Mammary epithelial cell (primary cell): ENCODE data around the gene HGS.

Experiments
- CTCF ChIP-seq, 2 donors: IDR thresholded peaks in 1 of 2; conservative IDR thresholded peaks in 1 of 2; 2 replicates each; pipeline ENCODE4 v1.5.1; 2011 to 2012; ENCODE audit warnings: inconsistent platforms in 2 of 2, low read length in 2 of 2, mild to moderate bottlenecking in 2 of 2, control low read depth in 1 of 2, low read depth in 1 of 2; ENCODE audit not compliant: insufficient read depth in 1 of 2; ENCODE audit errors: extremely low read depth in 1 of 2
- EZH2 ChIP-seq: IDR thresholded peaks from 2 replicates; pipeline ENCODE4 v1.6.1; 2012; ENCODE audit warnings: low read length, inconsistent platforms, borderline replicate concordance

DNA sequence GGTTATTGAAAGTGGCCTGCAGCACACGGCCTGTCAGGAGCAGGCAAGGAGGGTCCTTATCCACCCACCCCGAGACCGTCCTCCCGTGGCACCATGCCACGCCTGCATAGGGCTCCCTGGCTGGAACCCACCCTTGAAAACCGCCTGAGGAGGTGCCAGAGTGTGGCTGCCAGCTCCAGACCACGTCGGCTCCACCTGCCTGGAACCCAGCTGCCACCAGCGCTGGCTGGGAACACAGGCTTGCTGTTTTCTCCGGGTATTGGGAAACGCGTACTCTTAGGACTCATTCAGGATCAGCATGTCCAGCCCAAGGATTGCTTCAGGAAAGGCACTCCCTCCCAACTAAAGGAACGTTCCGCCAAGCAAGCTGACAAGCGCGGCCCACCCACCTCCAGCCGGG is 6.9 kb upstream of the HGS start:
- TF ChIP-seq CTCF (conservative IDR thresholded peaks at IDR 0.05 in 1 of 2, IDR thresholded peaks at IDR 0.05 in 1 of 2; ENCODE audit: extremely low read depth in 1 of 2, insufficient read depth in 1 of 2, low read depth in 1 of 2, low read length in 2 of 2) (no peak), EZH2 (no peak)
